Astrocyte of the cerebellum (primary cell): ENCODE measurements around the gene PJA1.

Experiments
- DNase-seq: peaks from one replicate; pipeline ENCODE4 v3.0.0-alpha.2; 2011; ENCODE audit warnings: low read depth
- H3K4me3 ChIP-seq: 2 replicates; pipeline ENCODE4 v1.5.1; 2011; ENCODE audit warnings: mild to moderate bottlenecking, low read depth, low read length, moderate library complexity
- CTCF ChIP-seq: IDR thresholded peaks from 2 replicates; pipeline ENCODE4 v1.5.1; 2012; ENCODE audit warnings: low read length, low read depth, moderate library complexity, mild to moderate bottlenecking; ENCODE audit errors: missing control alignments
- in situ Hi-C: cut with HindIII; loops from 2 replicates; pipeline ENCODE4 v1.10.0; 2017; ENCODE audit warnings: low sequenced_read_pairs

PJA1 gene

GRCh38 chrX:69197690-69198089, 32.4 kb upstream of the PJA1 start:
- in situ Hi-C loops: no loop called here
- TF ChIP-seq CTCF: no peak
- no peak for DNase-seq
- H3K4me3 ChIP-seq: no peak overlapping the region

- H3K4me3 ChIP-seq: no peak overlapping the region
- in situ Hi-C loops: no loop called here
- TF ChIP-seq CTCF: no peak
- no peak for DNase-seq
Observed at GRCh38 chrX:69196666-69197065, 31.4 kb upstream of the PJA1 start.

- no peak for DNase-seq
- H3K4me3 ChIP-seq: no peak overlapping the region
- in situ Hi-C loops: no loop called here
- no peak for TF ChIP-seq CTCF
Observed at GRCh38 chrX:69195810-69196209, 30.6 kb upstream of the PJA1 start.

- no peak overlapping the region for H3K4me3 ChIP-seq
- in situ Hi-C loops: no loop called here
- no peak for DNase-seq
- TF ChIP-seq CTCF: no peak
Observed at GRCh38 chrX:69195192-69195591, 29.9 kb upstream of the PJA1 start.

- DNase-seq: no peak
- H3K4me3 ChIP-seq: no peak overlapping the region
- no peak for TF ChIP-seq CTCF
- in situ Hi-C loops: no loop called here
Observed at GRCh38 chrX:69192603-69193002, 27.4 kb upstream of the PJA1 start.

- no peak for TF ChIP-seq CTCF
- no peak for DNase-seq
- in situ Hi-C loops: no loop called here
- H3K4me3 ChIP-seq: no peak overlapping the region
Observed at GRCh38 chrX:69189576-69190371, 24.5 kb upstream of the PJA1 start.
